Putamen (tissue), 1 donor: Measurements from ENCODE around the gene CFAP57.
A peak's percentile ranks its signal among the peaks of the same experiment; 100 is the strongest.

Experiments
- DNase-seq: peaks from one replicate; pipeline ENCODE4 v3.0.0-alpha.2; 2016; ENCODE audit warnings: low spot score

Gene CFAP57

DNA sequence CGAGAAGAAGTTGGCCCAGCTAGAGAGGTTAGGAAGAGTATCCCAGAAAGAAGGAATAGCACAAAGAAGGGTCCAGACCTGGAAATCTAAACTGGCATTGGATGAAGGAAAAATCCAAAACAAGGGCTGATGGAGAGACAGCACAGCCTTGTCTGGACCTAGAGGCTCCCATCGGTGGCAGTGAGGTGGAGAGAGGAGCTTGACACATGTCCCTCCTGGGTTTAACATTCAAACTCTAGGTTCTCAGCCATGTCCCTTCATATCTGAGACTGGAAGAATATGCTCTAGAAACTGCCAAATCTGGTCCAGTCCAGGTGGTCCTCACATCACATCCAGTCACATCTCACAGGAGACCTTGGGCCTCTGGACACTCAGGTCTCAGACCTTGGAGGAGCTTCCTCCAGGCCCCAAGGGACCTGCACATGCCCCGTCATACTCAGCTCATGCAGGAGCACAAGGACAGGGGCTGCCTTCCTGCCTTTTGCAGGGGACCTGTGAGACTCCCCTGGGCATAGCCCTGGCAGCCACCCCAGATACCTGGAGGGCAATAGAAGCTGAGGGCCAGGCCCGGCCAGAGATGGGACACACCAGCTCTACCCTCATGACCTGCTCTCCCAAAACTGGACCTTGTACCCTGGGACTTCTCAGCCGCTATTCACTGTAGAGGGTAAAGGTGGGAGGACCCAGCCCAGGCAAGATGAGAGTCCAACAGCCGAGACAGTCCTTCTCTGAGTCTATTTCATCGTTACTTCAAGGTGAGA lies 105.2 kb downstream of the CFAP57 start:
- no peak for DNase-seq

DNA sequence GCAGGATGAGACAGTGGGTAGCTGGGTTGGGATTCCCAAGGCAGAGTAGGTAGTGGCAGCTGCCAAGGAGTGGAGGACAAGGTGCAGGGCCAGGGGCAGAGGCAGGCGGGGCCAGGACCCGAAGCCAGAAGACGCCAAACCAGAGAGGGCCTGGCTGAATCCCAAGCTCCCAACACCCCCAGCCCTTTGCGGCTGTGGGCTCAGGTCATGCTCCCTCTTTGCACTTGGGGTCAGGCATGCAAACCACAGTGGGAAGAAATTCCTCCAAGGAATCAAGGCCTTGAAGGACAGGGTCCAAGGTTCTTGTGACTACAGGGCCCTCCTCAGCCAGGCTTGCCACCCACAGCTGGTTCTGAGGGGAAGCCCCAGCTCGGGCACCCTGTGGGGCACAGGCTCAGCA lies 107.0 kb downstream of the CFAP57 start:
- no peak for DNase-seq

DNA sequence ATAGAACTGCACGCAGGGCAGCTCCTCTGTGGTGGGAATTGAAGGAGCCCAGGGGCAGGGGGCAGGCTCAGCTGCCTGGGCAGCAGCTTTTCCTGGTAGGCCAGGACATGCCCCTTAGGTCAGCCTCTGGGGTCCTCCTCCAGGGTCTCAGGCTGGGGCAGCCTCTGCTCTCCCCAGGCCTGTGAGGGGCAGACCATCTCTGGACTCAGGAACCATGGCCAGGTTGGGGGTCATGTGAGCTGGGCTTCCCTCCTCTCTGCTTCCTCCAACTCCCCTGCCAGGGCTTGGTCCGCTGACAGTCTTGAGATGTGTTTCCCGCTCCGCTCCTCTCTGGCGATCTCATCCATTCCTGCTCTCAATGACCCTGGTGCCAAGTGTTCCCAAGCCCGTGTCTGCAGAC lies 107.5 kb downstream of the CFAP57 start:
- no peak for DNase-seq

DNA sequence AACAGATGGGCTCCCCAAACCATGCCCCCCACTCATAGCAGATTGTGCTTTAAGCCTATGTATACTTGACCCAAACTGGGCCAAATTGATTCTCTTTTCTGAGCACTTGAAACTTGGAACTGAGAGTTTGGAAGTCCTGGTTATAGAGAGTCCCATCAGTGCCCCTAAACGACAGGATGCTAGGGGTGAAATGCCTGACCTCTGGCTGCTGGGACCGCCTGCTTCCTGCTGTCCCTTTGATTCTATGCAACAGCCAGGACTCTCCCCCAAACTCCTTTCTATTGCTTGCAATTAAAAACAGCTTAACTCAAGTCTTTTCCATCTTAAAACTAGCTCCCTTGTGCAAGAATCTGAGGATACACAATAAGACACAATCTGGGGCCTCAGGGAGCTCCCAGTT lies 108.6 kb downstream of the CFAP57 start:
- no peak for DNase-seq

- no peak for DNase-seq
Observed at GRCh38 chr1:43282220-43283195, 110.4 kb downstream of the CFAP57 start.

GRCh38 chr1:43284065-43284464 lies 111.9 kb downstream of the CFAP57 start:
- no peak for DNase-seq

DNA sequence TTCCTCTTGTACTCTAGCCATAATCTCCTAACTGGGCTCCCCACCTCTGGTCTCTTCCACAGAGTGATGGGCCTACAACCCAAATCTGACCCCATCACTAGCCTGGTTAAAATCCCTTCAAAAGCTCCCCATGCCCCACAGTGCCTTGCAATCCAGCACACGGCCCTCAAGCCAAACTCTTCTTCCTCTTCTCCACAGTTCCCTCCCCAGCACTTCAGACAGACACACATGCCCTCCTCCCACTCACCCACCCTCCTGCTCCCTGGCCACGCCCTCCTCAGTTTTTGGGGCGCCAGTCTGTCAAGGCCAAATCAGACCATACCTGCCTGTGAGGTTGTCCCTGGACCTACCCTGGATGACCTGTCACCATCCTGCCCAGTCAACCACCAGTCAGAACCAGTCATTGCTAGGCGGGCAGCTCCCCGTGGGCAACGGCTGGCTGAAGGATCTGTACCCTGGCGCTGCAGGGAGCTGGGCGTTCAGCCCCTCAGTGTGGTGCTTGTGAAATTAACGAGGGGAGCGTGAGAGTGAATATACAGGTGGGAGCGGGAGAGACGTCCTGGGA lies 112.5 kb downstream of the CFAP57 start:
- DNase-seq = no peak

GRCh38 chr1:43285269-43285990 lies 113.3 kb downstream of the CFAP57 start, which contains the start of gene C1orf210:
C1orf210 (minus strand) TSS chr1:43285581; CDS start chr1:43283270, 2,311 bp downstream.
- DNase-seq = no peak

DNA sequence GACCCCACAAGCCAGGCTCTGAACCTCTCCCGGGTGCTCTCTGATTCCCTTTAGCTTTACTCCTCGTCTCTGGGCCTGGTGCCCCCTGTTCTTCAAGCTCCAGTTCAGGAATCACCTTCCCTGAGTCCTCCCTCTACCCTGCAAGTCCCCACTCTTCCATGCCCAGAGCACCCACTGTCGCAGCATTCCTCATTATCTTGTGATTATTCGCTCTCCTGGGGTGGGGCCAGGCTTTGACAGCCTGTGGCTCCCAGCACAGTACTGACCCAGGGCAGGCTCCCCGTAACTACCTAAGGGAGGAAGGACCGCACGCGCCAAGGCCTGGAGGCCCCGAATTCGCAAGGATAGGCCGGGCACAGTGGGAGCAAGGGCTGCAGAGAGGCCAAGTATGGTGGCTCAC lies 114.0 kb downstream of the CFAP57 start:
- no peak for DNase-seq

- no peak for DNase-seq
Observed at GRCh38 chr1:43286533-43286932, 114.4 kb downstream of the CFAP57 start.

- DNase-seq = no peak
Observed at GRCh38 chr1:43288058-43288784, 116.1 kb downstream of the CFAP57 start.

DNA sequence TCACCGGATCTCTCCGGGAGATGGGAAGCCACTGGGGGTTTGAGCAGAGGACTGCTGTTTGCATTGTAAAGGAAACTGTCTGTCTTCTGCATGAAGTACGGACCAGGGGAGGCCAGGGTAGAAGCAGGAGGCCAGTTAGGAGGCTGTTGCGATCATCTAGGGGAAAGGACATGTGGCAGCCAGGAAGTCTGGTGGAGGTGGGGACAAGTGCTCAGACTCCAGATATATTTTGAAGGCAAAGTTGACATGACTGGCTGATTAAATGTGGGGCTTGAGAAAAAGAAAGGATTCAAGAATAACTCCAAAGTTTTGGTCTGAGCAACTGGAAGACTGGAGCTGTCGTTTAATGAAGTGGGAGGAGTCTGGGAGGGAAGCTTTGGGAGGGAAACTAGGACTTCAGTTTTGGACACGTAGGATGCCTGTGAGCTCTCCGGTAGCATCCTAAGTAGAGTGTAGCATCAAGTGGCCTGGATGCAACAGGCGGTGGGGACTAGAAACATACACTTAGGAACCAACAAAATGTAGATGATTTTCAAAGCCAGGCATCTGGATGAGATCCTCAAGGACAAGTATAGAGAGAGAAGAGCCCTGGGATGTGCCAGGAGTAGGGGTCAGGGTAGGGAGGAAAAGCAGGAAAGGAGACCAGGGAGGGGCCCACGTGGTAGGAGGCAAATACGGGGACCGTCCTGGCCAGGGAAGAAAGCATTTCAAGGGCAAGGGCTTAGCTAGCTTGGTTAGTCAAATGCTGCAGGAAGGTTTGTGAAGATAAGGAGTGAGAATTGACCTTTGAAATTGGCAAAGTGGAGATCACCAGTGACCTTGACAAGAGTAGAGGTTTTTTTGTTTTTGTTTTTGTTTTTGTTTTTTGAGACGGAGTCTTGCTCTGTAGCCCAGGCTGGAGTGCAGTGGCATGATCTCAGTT lies 116.9 kb downstream of the CFAP57 start:
- no peak for DNase-seq

DNA sequence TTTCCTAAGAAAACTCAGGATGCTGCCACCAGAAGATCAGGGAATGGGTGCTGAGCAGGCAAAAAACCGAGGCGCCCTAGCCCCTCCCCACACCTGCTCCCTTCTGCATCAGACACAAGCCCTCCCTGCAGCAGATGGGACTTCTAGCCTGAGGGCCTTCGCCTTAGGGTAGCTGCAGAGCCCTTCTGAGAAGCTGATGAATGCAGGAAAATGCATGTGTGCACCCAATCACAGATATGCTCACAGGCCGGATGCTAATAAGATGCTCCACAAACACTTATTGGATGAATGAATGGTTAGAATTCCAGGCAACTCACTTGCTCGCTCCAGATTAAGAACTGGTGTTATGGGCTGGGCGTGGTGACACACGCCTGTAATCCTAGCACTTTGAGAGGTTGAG lies 120.1 kb downstream of the CFAP57 start:
- DNase-seq = no peak

- DNase-seq = no peak
Observed at GRCh38 chr1:43292679-43293078, 120.5 kb downstream of the CFAP57 start.

GRCh38 chr1:43293176-43293575 lies 121.0 kb downstream of the CFAP57 start:
- DNase-seq = no peak

GRCh38 chr1:43293896-43294760 lies 122.0 kb downstream of the CFAP57 start:
- DNase-seq = peak; percentile 92

DNA sequence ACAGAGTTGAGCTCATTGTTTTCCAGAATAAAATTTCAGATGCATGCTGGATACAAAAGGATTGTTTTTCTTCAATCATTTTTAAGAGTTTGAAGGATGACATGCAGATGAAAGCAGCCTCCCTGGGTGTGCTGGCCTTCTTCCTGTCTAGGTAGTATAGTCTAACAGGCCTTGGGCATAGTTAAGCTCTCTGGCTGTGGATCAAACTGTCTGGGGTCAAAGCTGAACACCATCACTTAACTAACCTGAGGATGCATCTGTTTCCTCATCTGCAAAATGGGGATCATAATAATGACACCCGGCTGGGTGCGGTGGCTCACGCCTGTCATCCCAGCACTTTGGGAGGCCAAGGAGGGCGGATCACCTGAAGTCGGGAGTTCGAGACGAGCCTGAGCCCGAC lies 122.6 kb downstream of the CFAP57 start:
- no peak for DNase-seq

- no peak for DNase-seq
Observed at GRCh38 chr1:43296207-43296606, 124.1 kb downstream of the CFAP57 start.

GRCh38 chr1:43298055-43298454 lies 125.9 kb downstream of the CFAP57 start:
- DNase-seq = no peak
